Islet precursor cell (in vitro differentiated cells): ENCODE results near the gene CASTOR2.
A peak's percentile ranks its signal among the peaks of the same experiment; 100 is the strongest.
"Not testable (repeated sequence)": the region's sequence is repeated elsewhere in the genome, so short reads cannot be mapped to it uniquely, and the experiment has no call there.

ENCODE experiments used
- DNase-seq: peaks from one replicate; pipeline ENCODE4 v3.0.0-alpha.2; 2018

The CASTOR2 gene

GRCh38 chr7:74996361-74996760, 31.9 kb downstream of the CASTOR2 start:
- not testable (repeated sequence) for DNase-seq

- not testable (repeated sequence) for DNase-seq
Observed at GRCh38 chr7:74997811-74998210, 33.3 kb downstream of the CASTOR2 start.

GRCh38 chr7:75001356-75001755, 36.9 kb downstream of the CASTOR2 start:
- not testable (repeated sequence) for DNase-seq

GRCh38 chr7:75010036-75010435, 45.5 kb downstream of the CASTOR2 start:
- DNase-seq = no peak

- no peak for DNase-seq
Observed at GRCh38 chr7:75017832-75018231, 53.3 kb downstream of the CASTOR2 start.

- no peak for DNase-seq
Observed at GRCh38 chr7:75018570-75019364, 54.3 kb downstream of the CASTOR2 start.

- no peak for DNase-seq
Observed at GRCh38 chr7:75019800-75020199, 55.3 kb downstream of the CASTOR2 start.

- no peak for DNase-seq
Observed at GRCh38 chr7:75024922-75025321, 60.4 kb downstream of the CASTOR2 start.

GRCh38 chr7:75028299-75028698, 63.8 kb downstream of the CASTOR2 start:
- no peak for DNase-seq

GRCh38 chr7:75033064-75033463, 68.6 kb downstream of the CASTOR2 start:
- no peak for DNase-seq

- no peak for DNase-seq
Observed at GRCh38 chr7:75033826-75034225, 69.3 kb downstream of the CASTOR2 start.

- no peak for DNase-seq
Observed at GRCh38 chr7:75038508-75038907, 74.0 kb downstream of the CASTOR2 start.

GRCh38 chr7:75039166-75039565, 74.7 kb downstream of the CASTOR2 start:
- DNase-seq = no peak

- no peak for DNase-seq
Observed at GRCh38 chr7:75039709-75040108, 75.2 kb downstream of the CASTOR2 start.

- DNase-seq = no peak
Observed at GRCh38 chr7:75040512-75040911, 76.0 kb downstream of the CASTOR2 start.

GRCh38 chr7:75042286-75042685, 77.8 kb downstream of the CASTOR2 start:
- no peak for DNase-seq

GRCh38 chr7:75042831-75043703, 78.6 kb downstream of the CASTOR2 start:
- DNase-seq = no peak

GRCh38 chr7:75045881-75046280, 81.4 kb downstream of the CASTOR2 start:
- DNase-seq = no peak

GRCh38 chr7:75048435-75049379, 84.2 kb downstream of the CASTOR2 start:
- DNase-seq = no peak

GRCh38 chr7:75049817-75050216, 85.3 kb downstream of the CASTOR2 start:
- DNase-seq = no peak

GRCh38 chr7:75050501-75050900, 86.0 kb downstream of the CASTOR2 start:
- no peak for DNase-seq

- peak; percentile 81 for DNase-seq
Observed at GRCh38 chr7:75054744-75055143, 90.2 kb downstream of the CASTOR2 start.

- DNase-seq = no peak
Observed at GRCh38 chr7:75055155-75055554, 90.7 kb downstream of the CASTOR2 start.
